DOHH2 (cell line): ENCODE results near the gene CADPS.

Experiments used
- H3F3A ChIP-seq: fragments of 200-600 bp; sonication (generic), shearing (Covaris generic); 2 replicates; pipeline ENCODE4 v1.6.0; 2016; ENCODE audit warnings: antibody characterized with exemption, mild to moderate bottlenecking; ENCODE audit not compliant: control insufficient read depth, insufficient read depth
- H3K27ac ChIP-seq: fragments of 200-600 bp; sonication (generic); 2 replicates; pipeline ENCODE4 v1.5.1; 2014; ENCODE audit warnings: low read depth, mild to moderate bottlenecking, low read length, moderate library complexity
- H3K27me3 ChIP-seq: fragments of 200-600 bp; sonication (generic); 2 replicates; pipeline ENCODE4 v1.6.1; 2014; ENCODE audit warnings: mild to moderate bottlenecking, low read length, mixed read lengths; ENCODE audit not compliant: control insufficient read depth
- H3K36me3 ChIP-seq: fragments of 200-600 bp; sonication (generic); 2 replicates; pipeline ENCODE4 v1.6.1; 2014; ENCODE audit warnings: mild to moderate bottlenecking, low read length, moderate library complexity, mixed read lengths; ENCODE audit not compliant: control insufficient read depth
- H3K4me1 ChIP-seq: fragments of 200-600 bp; sonication (generic); 2 replicates; pipeline ENCODE4 v1.6.1; 2014; ENCODE audit warnings: mild to moderate bottlenecking, low read length, mixed read lengths; ENCODE audit not compliant: control insufficient read depth
- H3K4me2 ChIP-seq: fragments of 200-600 bp; sonication (generic); 2 replicates; pipeline ENCODE4 v1.6.0; 2014; ENCODE audit warnings: mild to moderate bottlenecking, low read length, moderate library complexity
- H3K4me3 ChIP-seq: fragments of 200-600 bp; sonication (generic); 2 replicates; pipeline ENCODE4 v1.5.1; 2014; ENCODE audit warnings: mild to moderate bottlenecking, low read length, mixed read lengths
- H3K79me2 ChIP-seq: fragments of 200-600 bp; sonication (generic); 2 replicates; pipeline ENCODE4 v1.6.1; 2014; ENCODE audit warnings: mild to moderate bottlenecking, low read length, mixed read lengths; ENCODE audit not compliant: control insufficient read depth
- H3K9me2 ChIP-seq: fragments of 200-600 bp; sonication (generic); replicated peaks from 2 replicates; pipeline ENCODE4 v1.6.1; 2014; ENCODE audit warnings: mild to moderate bottlenecking, low read length, mixed read lengths; ENCODE audit not compliant: control insufficient read depth
- H3K9me3 ChIP-seq: fragments of 200-600 bp; sonication (generic); 2 replicates; pipeline ENCODE4 v1.6.1; 2014; ENCODE audit warnings: antibody characterized with exemption, low read length, mixed read lengths; ENCODE audit not compliant: control insufficient read depth, insufficient read depth
- H4K20me1 ChIP-seq: fragments of 200-600 bp; sonication (generic); 2 replicates; pipeline ENCODE4 v1.6.0; 2014; ENCODE audit warnings: low read depth, mild to moderate bottlenecking, antibody characterized with exemption, low read length, moderate library complexity; ENCODE audit not compliant: control insufficient read depth, insufficient read depth
- CTCF ChIP-seq: fragments of 200-600 bp; sonication (generic); IDR thresholded peaks from one replicate; pipeline ENCODE4 v1.5.1; 2014; ENCODE audit warnings: antibody characterized with exemption, mild to moderate bottlenecking, low read depth, low read length; ENCODE audit not compliant: poor library complexity, severe bottlenecking
- EZH2phosphoT487 ChIP-seq: fragments of 200-600 bp; sonication (generic); IDR thresholded peaks from 2 replicates; pipeline ENCODE4 v1.6.1; 2017; ENCODE audit warnings: borderline replicate concordance, mild to moderate bottlenecking, antibody characterized with exemption, low read length, moderate library complexity, mixed read lengths

CADPS gene

DNA sequence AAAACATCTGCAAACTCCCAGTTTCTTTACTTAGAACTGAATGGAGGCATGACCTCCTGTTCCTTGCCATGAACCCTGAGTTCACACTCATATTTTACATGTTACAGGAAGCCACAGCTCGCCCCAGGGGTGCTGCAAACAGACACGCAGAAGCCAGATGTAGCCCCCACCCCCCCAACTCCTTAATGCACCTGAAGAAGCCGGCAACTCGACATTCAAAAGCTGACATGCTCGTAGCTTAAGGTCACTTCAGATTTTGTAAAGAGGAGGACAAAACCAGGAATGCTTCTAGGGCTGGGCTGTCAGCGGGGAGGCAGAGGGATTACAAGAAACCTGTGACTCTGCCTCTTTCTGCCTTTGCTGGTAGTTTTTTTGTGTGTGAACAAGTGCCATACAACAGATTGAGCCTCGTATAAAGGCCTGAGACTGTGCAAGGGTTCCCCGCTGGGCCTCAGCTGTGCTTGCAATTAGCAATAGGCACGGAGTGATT lies 459.9 kb downstream of the CADPS start:
- TF ChIP-seq CTCF (no peak), EZH2phosphoT487 (no peak)
- Histone ChIP-seq H3K27ac (no peak overlapping the region), H3K4me3 (no peak overlapping the region), H3K36me3 (no peaks in the 10 kb centered on the region), H3K79me2 (no peaks in the 10 kb centered on the region), H4K20me1 (no peaks in the 10 kb centered on the region), H3F3A (no peaks in the 10 kb centered on the region), H3K4me1 (no peaks in the 10 kb centered on the region), H3K27me3 (no peaks in the 10 kb centered on the region), H3K9me3 (no peaks in the 10 kb centered on the region), H3K9me2 (no peaks in the 10 kb centered on the region), H3K4me2 (no peak overlapping the region)

GRCh38 chr3:62414786-62415185 lies 460.4 kb downstream of the CADPS start:
- no peaks in the 10 kb centered on the region for H3K79me2 ChIP-seq
- no peaks in the 10 kb centered on the region for H4K20me1 ChIP-seq
- no peak overlapping the region for H3K4me3 ChIP-seq
- H3K9me2 ChIP-seq, result no peaks in the 10 kb centered on the region
- no peaks in the 10 kb centered on the region for H3K27me3 ChIP-seq
- no peaks in the 10 kb centered on the region for H3K9me3 ChIP-seq
- H3K36me3 ChIP-seq, result no peaks in the 10 kb centered on the region
- TF ChIP-seq EZH2phosphoT487 (no peak), CTCF (no peak)
- H3K4me2 ChIP-seq, result no peak overlapping the region
- H3F3A ChIP-seq, result no peaks in the 10 kb centered on the region
- H3K27ac ChIP-seq, result no peak overlapping the region
- H3K4me1 ChIP-seq, result no peaks in the 10 kb centered on the region

- Histone ChIP-seq H3K27me3 (no peaks in the 10 kb centered on the region), H3K9me3 (no peaks in the 10 kb centered on the region), H4K20me1 (no peaks in the 10 kb centered on the region), H3K4me1 (no peaks in the 10 kb centered on the region), H3F3A (no peaks in the 10 kb centered on the region), H3K4me3 (no peak overlapping the region), H3K27ac (no peak overlapping the region), H3K79me2 (no peaks in the 10 kb centered on the region), H3K4me2 (no peak overlapping the region), H3K9me2 (no peaks in the 10 kb centered on the region), H3K36me3 (no peaks in the 10 kb centered on the region)
- no peak for TF ChIP-seq EZH2phosphoT487
- TF ChIP-seq CTCF, result no peak
Observed at GRCh38 chr3:62413687-62414086, 461.5 kb downstream of the CADPS start.
